Measurements from ENCODE around the gene CBY2. TPM values are rescaled to one million over a fixed set of nuclear protein-coding genes. Genes with fewer than 3 reads are reported as not detected.

The CBY2 gene
- total RNA-seq (2022; extraction: Qiagen RNA extraction): not detected in 5 replicates

GRCh38 chr13:45702088-45702487, at the start of gene CBY2:
CBY2 (plus strand) TSS chr13:45702320; CDS start chr13:45702391, 71 bp downstream.

Other genes with a start within 250 kb of the CBY2 start
- 11.7 to 15.7 TPM (median 14.5 TPM) in 5 replicates for gene COG3, start 237.4 kb upstream of the CBY2 start, total RNA-seq (2022; extraction: Qiagen RNA extraction)
- gene ERICH6B, start 86.6 kb upstream of the CBY2 start, total RNA-seq (2022; extraction: Qiagen RNA extraction): not detected in 5 replicates
- 0.01 TPM in 1 of 5 replicates, not detected in the others for gene SIAH3, start 149.4 kb downstream of the CBY2 start, total RNA-seq (2022; extraction: Qiagen RNA extraction)

All from A549 treated with Mapracorat at 1 μM for 4 hours (cell line).